Activated CD4-positive, alpha-beta T cell treated with anti-CD3 and anti-CD28 coated beads, Interleukin-2, amount 50 U/mL, for 16 hours (primary cell): ENCODE measurements around the gene MVD.
"Not testable (repeated sequence)": the region's sequence is repeated elsewhere in the genome, so short reads cannot be mapped to it uniquely, and the experiment has no call there.

Experiments
- DNase-seq: peaks from one replicate; pipeline ENCODE4 v3.0.0-alpha.2; 2020

The MVD gene

GRCh38 chr16:88681084-88681680, 18.3 kb upstream of the MVD start:
- DNase-seq = peak; percentile 63

DNA sequence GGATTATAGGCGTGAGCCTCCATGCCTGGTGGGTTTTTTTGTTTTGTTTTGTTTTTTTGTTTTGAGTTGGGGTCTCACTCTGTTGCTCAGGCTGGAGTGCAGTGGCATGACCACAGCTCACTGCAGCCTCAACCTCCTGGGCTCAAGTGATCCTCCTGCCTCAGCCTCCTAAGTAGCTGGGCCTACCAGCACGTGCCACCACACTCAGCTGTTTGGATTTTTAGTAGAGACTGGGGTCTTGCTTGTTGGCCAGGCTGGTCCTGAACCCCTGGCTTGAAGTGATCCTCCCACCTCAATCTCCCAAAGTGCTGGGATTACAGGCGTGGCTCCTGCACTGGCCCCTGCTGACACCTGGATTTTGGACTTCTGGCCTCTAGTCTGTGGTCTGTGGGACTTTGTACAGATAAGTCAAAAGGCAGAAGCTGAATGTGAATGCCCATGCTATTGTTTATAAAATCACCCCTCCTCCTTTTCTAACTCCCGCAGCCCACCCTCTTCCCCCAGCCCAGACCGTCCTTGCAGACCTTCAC, 17.7 kb upstream of the MVD start:
- no peak for DNase-seq

GRCh38 chr16:88678224-88678979, 15.5 kb upstream of the MVD start:
- no peak for DNase-seq

DNA sequence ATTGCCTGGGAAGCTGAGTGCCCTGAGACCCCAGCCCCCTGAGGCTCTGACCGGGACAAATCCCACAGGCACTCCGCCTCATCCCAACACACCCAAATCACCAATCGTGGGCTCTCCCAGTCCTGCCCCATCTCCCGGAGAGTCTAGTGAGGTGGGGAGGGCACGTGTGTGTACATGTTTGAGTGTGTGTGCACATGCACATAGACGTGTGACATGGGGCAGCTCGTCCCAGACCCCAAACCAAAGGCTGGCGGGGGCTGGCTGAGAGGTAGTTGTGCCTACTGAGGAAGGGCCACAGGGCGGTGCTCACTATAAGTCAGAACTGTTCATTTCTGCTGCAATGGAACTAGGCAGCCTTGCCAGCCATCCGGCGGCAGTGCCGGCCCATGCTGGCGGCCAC, 14.8 kb upstream of the MVD start:
- DNase-seq = no peak

DNA sequence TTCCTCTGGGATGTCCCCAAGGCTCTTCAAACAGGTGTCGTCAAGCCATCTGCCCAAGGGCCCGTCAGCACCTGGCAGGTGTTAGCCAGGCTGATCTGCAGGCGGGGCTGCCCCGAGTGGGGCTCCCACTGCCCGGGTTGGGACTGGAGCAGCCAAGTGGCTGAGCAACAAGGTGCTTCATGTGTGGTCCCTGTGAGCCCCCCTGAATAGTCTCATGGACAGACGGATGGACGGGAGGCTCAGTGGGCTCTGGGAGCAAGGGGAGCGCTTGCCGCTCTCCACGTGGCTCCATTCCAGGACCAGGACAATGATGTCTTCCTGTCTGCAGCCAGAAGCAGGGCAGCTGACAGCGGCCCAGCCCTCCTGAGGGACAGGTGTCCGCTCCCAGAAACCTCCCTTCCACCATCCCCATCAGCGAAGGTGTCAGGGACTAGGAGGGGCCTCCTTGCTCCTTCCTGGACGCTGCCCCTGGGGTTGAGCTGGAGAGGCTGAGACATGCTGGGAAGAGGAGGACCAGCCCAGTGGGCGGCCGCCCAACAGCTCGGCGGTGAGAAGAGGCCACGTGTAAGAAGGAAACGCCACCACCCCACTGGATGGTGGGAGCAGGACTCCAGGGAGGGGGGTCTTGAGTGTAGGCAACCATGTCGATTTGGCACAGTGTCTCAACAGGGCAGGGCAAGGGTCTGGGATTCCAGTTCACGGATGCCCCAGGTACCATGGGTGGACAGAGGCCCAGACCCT, 13.8 kb upstream of the MVD start:
- DNase-seq = no peak

GRCh38 chr16:88673716-88674379, 11.0 kb upstream of the MVD start:
- DNase-seq = no peak

DNA sequence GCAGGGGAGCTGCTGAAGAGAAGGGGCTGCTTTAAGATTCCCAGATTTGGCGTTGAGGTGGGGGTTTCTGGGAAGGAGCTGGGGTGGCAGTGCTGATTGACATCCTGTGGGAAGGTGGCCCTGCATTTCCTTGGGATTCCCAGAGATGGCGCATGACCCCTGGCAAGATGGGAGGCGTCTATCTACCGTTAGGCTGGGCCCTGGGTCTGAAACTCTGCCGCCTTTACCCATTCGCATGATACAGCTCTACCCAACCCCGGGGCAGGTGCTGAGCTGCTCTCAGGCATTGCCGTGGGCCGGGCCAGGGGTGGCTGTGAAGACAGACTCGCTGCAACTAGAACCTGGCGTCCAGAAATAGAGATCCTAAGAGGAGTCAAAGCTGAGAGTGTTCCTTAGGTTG, 9.9 kb upstream of the MVD start:
- DNase-seq = no peak

DNA sequence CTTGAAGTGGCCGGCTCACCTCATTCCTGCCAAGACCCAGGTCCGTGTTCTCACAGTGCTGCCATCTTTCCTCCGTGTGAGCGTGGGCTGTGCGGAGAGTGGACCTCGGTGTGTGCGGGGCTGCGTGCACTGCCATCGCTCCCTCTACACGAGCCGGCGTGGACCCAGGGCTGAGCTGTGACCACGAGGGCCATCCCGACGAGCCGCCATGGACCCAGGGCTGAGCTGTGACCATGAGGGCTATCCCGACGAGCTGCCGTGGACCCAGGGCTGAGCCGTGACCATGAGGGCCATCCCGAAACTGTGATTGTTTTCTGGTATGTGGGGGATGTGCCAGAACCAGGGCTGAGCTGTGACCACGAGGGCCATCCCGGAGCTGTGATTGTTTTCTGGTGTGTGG, 8.9 kb upstream of the MVD start:
- DNase-seq = no peak

GRCh38 chr16:88669980-88670379, 7.1 kb upstream of the MVD start:
- DNase-seq = no peak

- not testable (repeated sequence) for DNase-seq
Observed at GRCh38 chr16:88669493-88669892, 6.6 kb upstream of the MVD start.

GRCh38 chr16:88667461-88667860, 4.6 kb upstream of the MVD start:
- DNase-seq = no peak

DNA sequence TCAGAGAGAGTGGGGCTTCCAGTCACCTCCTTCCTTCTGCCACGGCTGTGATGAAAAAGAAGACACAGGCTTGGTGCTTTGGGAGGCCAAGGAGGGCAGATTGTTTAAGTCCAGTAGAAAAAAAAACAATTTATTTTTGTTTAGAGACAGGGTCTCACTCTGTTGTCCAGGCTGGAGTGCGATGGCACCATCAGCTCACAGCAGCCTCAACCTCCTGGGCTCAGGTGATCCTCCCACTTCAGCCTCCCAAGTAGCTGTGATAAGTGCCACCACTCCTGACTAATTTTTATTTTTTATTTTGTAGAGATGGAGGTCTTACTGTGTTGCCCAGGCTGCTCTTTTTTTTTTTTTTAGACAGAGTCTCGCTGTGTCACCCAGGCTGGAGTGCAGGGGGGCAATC, 2.7 kb upstream of the MVD start:
- DNase-seq = no peak

DNA sequence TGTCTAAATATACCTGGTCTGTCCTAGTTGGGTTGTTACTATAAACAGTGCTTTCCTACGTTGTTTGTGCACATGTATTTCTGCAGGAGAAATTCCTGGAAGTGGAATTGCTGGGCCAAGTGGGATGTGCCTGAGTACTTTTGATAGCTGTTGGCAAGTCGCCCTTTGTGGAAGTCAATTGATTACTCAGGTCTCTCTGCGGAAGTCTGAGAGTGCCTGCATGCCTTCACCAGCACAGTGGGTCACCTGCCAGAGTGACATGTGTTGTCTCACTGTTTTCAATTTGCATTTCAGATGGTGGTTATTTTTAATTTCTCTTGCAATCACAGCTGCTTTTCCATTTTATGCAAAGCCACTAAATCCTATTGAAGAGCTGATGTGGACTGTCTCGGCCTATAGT, 2.3 kb upstream of the MVD start:
- DNase-seq = no peak

- DNase-seq = no peak
Observed at GRCh38 chr16:88662222-88662842, 559 bp downstream of the MVD start.

DNA sequence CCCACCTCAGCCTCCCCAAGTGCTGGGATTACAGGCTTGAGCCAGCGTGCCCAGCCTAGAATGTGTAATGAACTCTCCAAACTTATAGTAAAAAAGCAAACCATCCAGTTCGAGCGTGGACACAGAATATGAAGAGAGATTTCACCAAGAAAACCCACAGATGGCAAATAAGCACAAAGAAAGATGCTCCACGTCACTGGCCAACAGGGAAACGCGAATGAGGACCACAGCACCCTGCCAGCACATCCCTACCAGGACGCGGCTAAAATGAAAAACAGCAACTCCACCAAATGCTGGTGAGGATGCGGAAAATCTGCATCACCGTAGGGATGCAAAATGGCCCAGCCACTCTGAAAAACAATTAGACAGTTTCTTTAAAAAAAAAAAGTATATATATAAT, 1.4 kb downstream of the MVD start:
- DNase-seq = no peak

GRCh38 chr16:88659160-88659559, 3.7 kb downstream of the MVD start:
- DNase-seq = no peak

DNA sequence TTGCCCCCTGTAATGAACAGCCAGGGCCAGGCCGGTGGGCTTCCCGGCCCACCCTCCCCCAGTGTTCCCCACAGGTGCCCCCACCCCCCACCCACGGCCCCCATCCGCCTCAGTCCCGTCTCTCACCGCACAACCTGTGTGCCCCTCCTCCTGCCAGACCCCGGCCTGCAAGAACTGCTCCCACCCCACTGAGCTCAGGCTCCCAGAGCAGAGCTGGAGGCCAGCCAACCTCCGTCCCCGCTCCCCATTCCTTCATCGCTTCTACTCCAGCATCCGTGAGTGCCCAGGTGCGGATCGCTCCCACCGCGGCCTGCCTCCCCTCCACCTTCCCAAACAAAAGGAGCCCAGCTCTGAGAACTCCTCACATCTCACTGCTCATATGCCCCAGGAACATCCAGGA, 4.2 kb downstream of the MVD start:
- DNase-seq = no peak

- DNase-seq = no peak
Observed at GRCh38 chr16:88657371-88657770, 5.5 kb downstream of the MVD start.

DNA sequence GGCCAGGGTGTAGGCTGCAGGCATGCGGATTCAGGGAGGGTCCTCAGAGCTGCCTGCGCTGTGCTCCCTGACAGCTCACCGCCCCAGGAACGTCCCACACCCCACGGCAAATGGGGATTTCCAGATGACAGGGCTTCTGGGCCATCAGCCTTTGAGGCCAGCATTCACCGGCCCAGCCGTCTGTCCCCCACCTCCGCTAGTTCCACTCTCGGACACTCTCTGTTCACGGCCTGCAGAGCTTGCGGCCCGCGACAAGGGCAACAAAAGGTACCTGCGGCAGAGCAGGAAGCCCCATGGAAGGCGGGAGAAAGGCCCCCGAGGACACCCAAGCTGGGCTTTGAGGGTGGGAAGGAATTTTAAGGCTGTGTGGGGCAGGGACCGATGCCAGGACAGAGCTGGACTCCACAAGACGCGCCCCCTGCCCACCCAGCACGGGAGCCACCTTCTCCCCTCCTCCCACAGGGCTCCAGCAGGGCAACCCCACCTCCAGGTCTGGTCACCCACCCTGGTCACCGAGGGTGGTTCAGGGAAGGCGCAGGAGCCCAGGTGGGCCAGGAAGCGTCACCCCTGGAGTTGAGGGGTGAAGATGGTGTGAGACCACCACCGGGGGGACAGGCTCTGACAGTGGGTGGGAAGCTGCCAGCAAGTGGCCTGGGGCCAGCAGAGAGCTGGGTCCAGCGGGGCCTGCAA, 6.5 kb downstream of the MVD start:
- DNase-seq = no peak

- no peak for DNase-seq
Observed at GRCh38 chr16:88655733-88656281, 7.1 kb downstream of the MVD start.

- no peak for DNase-seq
Observed at GRCh38 chr16:88655053-88655732, 7.7 kb downstream of the MVD start.
